ENCODE measurements around the gene DUOXA1. TPM values are rescaled to one million over a fixed set of nuclear protein-coding genes. Genes with fewer than 3 reads are reported as not detected.

The DUOXA1 gene
- total and polyA plus RNA-seq, 8 donors: 0.52 to 135 (median 1.3) TPM

GRCh38 chr15:45169608-45170480 lies 40.2 kb upstream of the DUOXA1 start:
- no peak for ATAC-seq
- Histone ChIP-seq H3K27me3 (no peaks in the 10 kb centered on the region), H3K4me3 (no peak overlapping the region), H3K27ac (peak overlapping the region in 1 of 2 donors; percentile 36), H3K9me3 (no peaks in the 10 kb centered on the region), H3K36me3 (no peaks in the 10 kb centered on the region), H3K4me1 (peaks cover 5 to 13% of the 10 kb centered on the region in 2 donors)
- TF ChIP-seq, protein P1, sequence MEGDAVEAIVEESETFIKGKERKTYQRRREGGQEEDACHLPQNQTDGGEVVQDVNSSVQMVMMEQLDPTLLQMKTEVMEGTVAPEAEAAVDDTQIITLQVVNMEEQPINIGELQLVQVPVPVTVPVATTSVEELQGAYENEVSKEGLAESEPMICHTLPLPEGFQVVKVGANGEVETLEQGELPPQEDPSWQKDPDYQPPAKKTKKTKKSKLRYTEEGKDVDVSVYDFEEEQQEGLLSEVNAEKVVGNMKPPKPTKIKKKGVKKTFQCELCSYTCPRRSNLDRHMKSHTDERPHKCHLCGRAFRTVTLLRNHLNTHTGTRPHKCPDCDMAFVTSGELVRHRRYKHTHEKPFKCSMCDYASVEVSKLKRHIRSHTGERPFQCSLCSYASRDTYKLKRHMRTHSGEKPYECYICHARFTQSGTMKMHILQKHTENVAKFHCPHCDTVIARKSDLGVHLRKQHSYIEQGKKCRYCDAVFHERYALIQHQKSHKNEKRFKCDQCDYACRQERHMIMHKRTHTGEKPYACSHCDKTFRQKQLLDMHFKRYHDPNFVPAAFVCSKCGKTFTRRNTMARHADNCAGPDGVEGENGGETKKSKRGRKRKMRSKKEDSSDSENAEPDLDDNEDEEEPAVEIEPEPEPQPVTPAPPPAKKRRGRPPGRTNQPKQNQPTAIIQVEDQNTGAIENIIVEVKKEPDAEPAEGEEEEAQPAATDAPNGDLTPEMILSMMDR (IDR thresholded peaks at IDR 0.05): no peak
- intact Hi-C loops (cut with DNase I): loop anchor here in 1 of 2 donors (10.0 kb wide), 1 partner anchor 225 kb away; no protein-coding TSS in a partner anchor
- DNase-seq: no peak

- DNase-seq (no peak), ATAC-seq (no peak)
- Histone ChIP-seq H3K9me3 (no peaks in the 10 kb centered on the region), H3K36me3 (no peaks in the 10 kb centered on the region), H3K27ac (peak overlapping the region in 1 of 2 donors; percentile 36), H3K4me1 (peaks cover 5 to 13% of the 10 kb centered on the region in 2 donors), H3K4me3 (no peak overlapping the region), H3K27me3 (no peaks in the 10 kb centered on the region)
- intact Hi-C loops (cut with DNase I): loop anchor here in 1 of 2 donors (10.0 kb wide), 1 partner anchor 226 kb away; no protein-coding TSS in a partner anchor
- TF ChIP-seq, protein P1 (IDR thresholded peaks at IDR 0.05): no peak
Measured at GRCh38 chr15:45168751-45169551, 39.3 kb upstream of the DUOXA1 start.

DNA sequence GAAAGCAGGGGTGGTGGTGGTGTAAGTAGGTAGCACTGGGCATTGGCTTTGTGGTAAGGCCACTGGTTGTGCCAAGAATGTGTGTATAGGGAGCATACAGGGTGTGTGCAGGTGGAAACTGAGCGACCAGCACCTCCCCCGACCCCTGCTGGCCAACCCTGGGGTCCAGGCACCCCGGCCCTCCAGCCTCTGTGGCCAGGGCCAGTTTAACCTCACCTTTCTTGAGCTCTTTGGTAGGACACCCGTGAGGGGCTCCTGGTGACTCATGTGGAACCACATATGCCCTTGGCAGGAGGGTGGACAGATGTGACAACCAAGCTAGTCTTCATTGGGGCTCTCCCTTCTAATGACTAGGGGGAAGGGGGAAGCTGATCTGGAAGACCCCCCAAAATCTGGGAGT lies 38.6 kb upstream of the DUOXA1 start:
- Histone ChIP-seq H3K9me3 (no peaks in the 10 kb centered on the region), H3K4me1 (peaks cover 7 to 16% of the 10 kb centered on the region in 2 donors), H3K27ac (peak overlapping the region in 1 of 2 donors; percentile 95), H3K4me3 (no peak overlapping the region), H3K27me3 (no peaks in the 10 kb centered on the region), H3K36me3 (no peaks in the 10 kb centered on the region)
- TF ChIP-seq, protein P1 (IDR thresholded peaks at IDR 0.05): no peak
- intact Hi-C loops (cut with DNase I): loop anchor here in 1 of 2 donors (10.0 kb wide), 1 partner anchor 227 kb away; no protein-coding TSS in a partner anchor
- ATAC-seq: no peak
- no peak for DNase-seq

- DNase-seq (no peak), ATAC-seq (no peak)
Measured at GRCh38 chr15:45167631-45168205, 38.0 kb upstream of the DUOXA1 start.

More at GRCh38 chr15:45167631-45168205, 38.0 kb upstream of the DUOXA1 start:
- intact Hi-C loops (cut with DNase I): loop anchor here in 1 of 2 donors (10.0 kb wide), 1 partner anchor 227 kb away; no protein-coding TSS in a partner anchor
- TF ChIP-seq, protein P1 (IDR thresholded peaks at IDR 0.05): no peak
- Histone ChIP-seq H3K27ac (peak overlapping the region; percentile 95 to 97), H3K36me3 (no peaks in the 10 kb centered on the region), H3K27me3 (no peaks in the 10 kb centered on the region), H3K9me3 (no peaks in the 10 kb centered on the region), H3K4me1 (peaks cover 13 to 22% of the 10 kb centered on the region in 2 donors), H3K4me3 (peak overlapping the region; percentile 59 to 62)
